ENCODE data around the gene ACSL6. TPM values are rescaled to one million over a fixed set of nuclear protein-coding genes. Genes with fewer than 3 reads are reported as not detected.

Gene ACSL6
- total RNA-seq, 6 donors from 2014 or later, result 0.61 to 1.2 (median 0.74) TPM; not detected in 1

DNA sequence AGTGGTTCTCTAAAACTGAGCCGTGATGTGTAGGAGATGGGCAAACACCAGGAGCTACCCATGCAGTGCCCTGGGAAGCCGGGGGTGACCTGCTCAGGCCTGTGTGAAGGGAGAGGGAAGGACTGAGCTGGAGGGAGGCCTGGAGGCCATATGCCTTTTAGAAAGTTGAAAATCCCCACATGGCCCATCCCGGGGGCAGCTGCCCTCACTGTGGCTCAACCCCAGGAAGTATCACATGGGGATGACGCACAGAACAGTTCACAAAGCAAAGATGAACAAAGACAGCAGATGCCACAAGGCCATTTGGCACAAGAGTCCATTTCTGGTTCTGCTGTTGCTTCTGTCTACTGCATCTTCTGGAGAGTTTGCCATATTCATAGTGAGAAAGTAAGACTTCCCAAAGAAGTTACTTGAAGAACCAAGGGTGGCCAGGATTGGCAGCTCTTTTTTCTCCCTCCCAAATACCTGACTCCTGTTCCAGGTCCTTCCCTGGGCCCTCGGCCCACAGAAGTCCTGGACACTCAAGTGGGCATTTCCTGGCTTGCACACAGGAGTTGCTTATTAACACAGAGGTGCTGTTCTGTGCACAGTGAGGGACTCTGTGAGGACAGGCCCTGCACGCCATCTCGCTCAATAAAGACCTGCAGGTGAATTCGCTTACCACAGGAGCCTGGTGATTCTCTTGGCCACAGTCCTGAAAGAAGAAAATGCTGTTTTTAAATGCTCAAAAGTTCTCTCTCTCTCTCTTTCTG lies 25.1 kb downstream of the ACSL6 start:
- no peaks in the 10 kb centered on the region for H3K27me3 ChIP-seq
- H3K27ac ChIP-seq, result no peak overlapping the region
- no peak for TF ChIP-seq EP300 (IDR thresholded peaks at IDR 0.05)
- TF ChIP-seq, protein P1, sequence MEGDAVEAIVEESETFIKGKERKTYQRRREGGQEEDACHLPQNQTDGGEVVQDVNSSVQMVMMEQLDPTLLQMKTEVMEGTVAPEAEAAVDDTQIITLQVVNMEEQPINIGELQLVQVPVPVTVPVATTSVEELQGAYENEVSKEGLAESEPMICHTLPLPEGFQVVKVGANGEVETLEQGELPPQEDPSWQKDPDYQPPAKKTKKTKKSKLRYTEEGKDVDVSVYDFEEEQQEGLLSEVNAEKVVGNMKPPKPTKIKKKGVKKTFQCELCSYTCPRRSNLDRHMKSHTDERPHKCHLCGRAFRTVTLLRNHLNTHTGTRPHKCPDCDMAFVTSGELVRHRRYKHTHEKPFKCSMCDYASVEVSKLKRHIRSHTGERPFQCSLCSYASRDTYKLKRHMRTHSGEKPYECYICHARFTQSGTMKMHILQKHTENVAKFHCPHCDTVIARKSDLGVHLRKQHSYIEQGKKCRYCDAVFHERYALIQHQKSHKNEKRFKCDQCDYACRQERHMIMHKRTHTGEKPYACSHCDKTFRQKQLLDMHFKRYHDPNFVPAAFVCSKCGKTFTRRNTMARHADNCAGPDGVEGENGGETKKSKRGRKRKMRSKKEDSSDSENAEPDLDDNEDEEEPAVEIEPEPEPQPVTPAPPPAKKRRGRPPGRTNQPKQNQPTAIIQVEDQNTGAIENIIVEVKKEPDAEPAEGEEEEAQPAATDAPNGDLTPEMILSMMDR (IDR thresholded peaks at IDR 0.05), result no peak
- H3K4me3 ChIP-seq, result no peak overlapping the region
- H3K9me3 ChIP-seq, result no peaks in the 10 kb centered on the region
- WGBS, 2 donors, result 85 to 86% methylated on average over 8 of the region's 8 CpGs
- no peaks in the 10 kb centered on the region for H3K36me3 ChIP-seq
- DNase-seq (no peak), ATAC-seq (ENCODE audit: low FRiP score in 2 of 2) (no peak)
- H3K4me1 ChIP-seq, result no peaks in the 10 kb centered on the region

DNA sequence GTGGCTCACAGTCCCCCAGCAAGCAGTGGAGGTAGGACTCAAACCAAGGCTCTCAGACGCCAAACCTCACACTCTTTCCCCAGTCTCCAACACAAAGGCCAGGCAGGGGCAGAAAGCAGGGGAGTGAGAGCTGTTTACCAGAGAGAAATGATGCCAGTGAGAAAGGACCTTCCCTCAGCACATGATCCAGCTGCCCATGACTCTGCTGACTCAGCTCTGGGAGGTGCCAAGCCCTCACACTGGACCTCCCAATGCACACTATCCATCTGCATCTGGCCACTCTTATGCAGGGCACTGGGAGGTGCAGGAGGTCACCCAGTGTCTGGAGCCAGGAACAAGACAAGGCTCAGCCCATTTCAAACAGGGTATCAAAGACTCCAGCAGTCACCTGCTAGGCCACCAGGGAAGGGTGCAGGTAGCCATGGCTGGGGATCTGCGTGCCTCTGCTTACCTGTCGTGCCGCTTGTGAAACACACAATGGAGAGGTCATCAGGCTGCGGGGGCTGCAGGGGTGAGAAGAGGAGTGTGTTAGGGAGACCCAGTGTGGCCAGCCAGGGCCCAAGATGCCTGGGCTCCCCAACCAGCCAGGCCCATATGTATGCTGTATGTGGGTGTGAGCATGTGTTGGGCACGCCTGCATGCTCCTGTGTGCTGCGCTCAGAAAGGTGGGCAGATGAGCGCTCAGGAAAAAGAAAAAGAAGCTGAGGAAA lies 26.3 kb downstream of the ACSL6 start:
- no peak for ATAC-seq (ENCODE audit: low FRiP score in 2 of 2)
- WGBS, 2 donors, result 97 to 98% methylated on average over 8 of the region's 8 CpGs

DNA sequence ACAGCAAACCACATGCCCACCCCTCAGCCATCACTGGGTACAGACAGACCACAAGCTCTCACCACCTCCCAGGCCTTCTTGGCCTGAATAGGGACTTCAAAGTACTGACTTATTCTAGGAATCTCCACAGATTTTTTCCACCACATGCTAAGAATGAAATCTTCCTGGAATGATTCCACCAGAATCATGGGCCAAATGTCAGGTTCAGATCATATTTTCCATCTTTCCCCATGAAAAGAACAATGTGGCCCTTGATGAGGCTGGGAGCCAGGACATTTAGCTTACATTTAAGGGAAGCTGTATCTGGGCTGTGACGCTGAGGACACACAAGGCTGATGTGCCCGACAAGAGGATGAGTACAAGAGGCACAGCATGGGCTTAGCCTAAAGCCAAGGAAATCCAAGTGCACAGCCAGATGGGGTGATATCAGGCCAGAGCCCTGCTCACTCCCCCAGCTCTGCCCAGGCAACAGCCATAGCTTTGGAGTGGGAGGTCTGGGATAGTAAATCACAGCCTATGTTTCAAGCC lies 28.1 kb downstream of the ACSL6 start:
- DNase-seq, result no peak
- no peak for TF ChIP-seq POLR2AphosphoS5 (IDR thresholded peaks at IDR 0.05)
- no peak for TF ChIP-seq EP300 (IDR thresholded peaks at IDR 0.05)
- TF ChIP-seq, protein P1 (IDR thresholded peaks at IDR 0.05), result no peak
- no peak for TF ChIP-seq POLR2A (IDR thresholded peaks at IDR 0.05)
- H3K36me3 ChIP-seq, result no peaks in the 10 kb centered on the region
- H3K9me3 ChIP-seq, result no peaks in the 10 kb centered on the region
- H3K27ac ChIP-seq, result no peak overlapping the region
- ATAC-seq (ENCODE audit: low FRiP score in 2 of 2), result peak in 1 of 2 donors; percentile 14
- H3K27me3 ChIP-seq, result no peaks in the 10 kb centered on the region
- WGBS, 2 donors, result 80 to 83% methylated on average over 1 to 2 of the region's 2 CpGs
- no peaks in the 10 kb centered on the region for H3K4me1 ChIP-seq
- no peak overlapping the region for H3K4me3 ChIP-seq

More for the DNA sequence above, 26.3 kb downstream of the ACSL6 start:
- H3K4me3 ChIP-seq, result no peak overlapping the region
- no peaks in the 10 kb centered on the region for H3K4me1 ChIP-seq
- H3K27me3 ChIP-seq, result no peaks in the 10 kb centered on the region
- H3K36me3 ChIP-seq, result no peaks in the 10 kb centered on the region
- no peaks in the 10 kb centered on the region for H3K9me3 ChIP-seq
- DNase-seq, result no peak
- TF ChIP-seq, protein P1 (IDR thresholded peaks at IDR 0.05), result no peak
- TF ChIP-seq POLR2A (IDR thresholded peaks at IDR 0.05) (no peak), EP300 (IDR thresholded peaks at IDR 0.05) (no peak)
- H3K27ac ChIP-seq, result no peak overlapping the region

DNA sequence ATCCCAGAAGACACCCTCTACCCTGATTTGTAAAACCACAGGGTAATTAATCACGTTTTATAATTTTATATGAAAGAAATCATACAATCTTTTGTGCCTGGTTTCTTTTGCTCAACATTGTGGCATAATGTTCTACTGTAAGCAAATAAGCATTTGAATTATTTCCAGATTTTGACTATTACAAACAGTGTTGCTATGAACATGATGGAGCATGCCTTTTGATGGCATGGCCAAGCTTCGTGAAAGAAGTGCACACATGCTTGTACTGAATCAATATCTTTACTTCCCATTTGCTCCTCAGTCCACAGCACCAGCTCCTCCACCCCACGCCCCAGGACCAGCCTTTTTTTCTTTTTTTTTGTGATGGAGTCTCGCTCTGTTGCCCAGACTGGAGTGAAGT lies 29.9 kb downstream of the ACSL6 start:
- no peak overlapping the region for H3K27ac ChIP-seq
- no peaks in the 10 kb centered on the region for H3K4me1 ChIP-seq
- WGBS, 2 donors, result 75% methylated on average over 4 of the region's 4 CpGs
- H3K27me3 ChIP-seq, result no peaks in the 10 kb centered on the region
- H3K9me3 ChIP-seq, result no peaks in the 10 kb centered on the region
- H3K36me3 ChIP-seq, result no peaks in the 10 kb centered on the region
- DNase-seq, result no peak
- H3K4me3 ChIP-seq, result no peak overlapping the region
- ATAC-seq (ENCODE audit: low FRiP score in 2 of 2), result no peak
- TF ChIP-seq POLR2A (IDR thresholded peaks at IDR 0.05) (no peak), POLR2AphosphoS5 (IDR thresholded peaks at IDR 0.05) (no peak), EP300 (IDR thresholded peaks at IDR 0.05) (no peak)
- TF ChIP-seq, protein P1 (IDR thresholded peaks at IDR 0.05), result no peak
